PC-9 (cell line): Measurements from ENCODE around the gene SCCPDH. TPM values are rescaled to one million over a fixed set of nuclear protein-coding genes. Genes with fewer than 3 reads are reported as not detected.

Experiments
- BruUV-seq: library from RNA; stranded (reverse); fragments of 400-500 nt; replicated peaks from 2 replicates; lab custom pipeline; 2021; lab: Mats Ljungman, UMichigan
- CTCF ChIA-PET: fragments of 300-600 bp; sonication (Branson Sonifier 250); formaldehyde crosslinking; loops from one replicate; lab custom pipeline; 2022; ENCODE audit warnings: antibody characterized with exemption; lab: Charles Lee
- POLR2A ChIA-PET: fragments of 300-600 bp; sonication (Branson Sonifier 250); formaldehyde crosslinking; loops from one replicate; lab custom pipeline; 2022; ENCODE audit warnings: antibody characterized with exemption; ENCODE audit not compliant: unreplicated experiment; lab: Charles Lee
- DNase-seq, 2 experiments: peaks; one replicate each; pipeline versions ENCODE4 v3.0.0 to v3.0.0-alpha.2; 2015 to 2022; ENCODE audit warnings: mixed read lengths in 1 of 2
- H2AFZ ChIP-seq: fragments of 200-600 bp; sonication (generic); 2 replicates; pipeline ENCODE4 v1.8.1; 2017; ENCODE audit warnings: antibody characterized with exemption
- H3F3A ChIP-seq: fragments of 200-600 bp; sonication (generic); 2 replicates; pipeline ENCODE4 v1.8.1; 2017; ENCODE audit warnings: antibody characterized with exemption, mild to moderate bottlenecking, low read depth; ENCODE audit not compliant: insufficient read depth
- H3K27ac ChIP-seq: fragments of 200-600 bp; sonication (generic); 2 replicates; pipeline ENCODE4 v1.6.1; 2016; ENCODE audit warnings: mixed run types
- H3K27me3 ChIP-seq: fragments of 200-600 bp; sonication (generic); 2 replicates; pipeline ENCODE4 v1.6.1; 2016; ENCODE audit warnings: low read depth, mixed run types; ENCODE audit not compliant: insufficient read depth
- H3K36me3 ChIP-seq: fragments of 200-600 bp; sonication (generic); 2 replicates; pipeline ENCODE4 v1.6.1; 2016; ENCODE audit warnings: low read depth, mixed run types
- H3K4me1 ChIP-seq: fragments of 200-600 bp; sonication (generic); replicated peaks from 2 replicates; pipeline ENCODE4 v1.6.1; 2016; ENCODE audit warnings: mixed run types; ENCODE audit not compliant: insufficient read depth
- H3K4me2 ChIP-seq: fragments of 200-600 bp; sonication (generic); 2 replicates; pipeline ENCODE4 v1.6.1; 2017; ENCODE audit warnings: mixed run types
- H3K4me3 ChIP-seq: fragments of 200-600 bp; sonication (generic); 2 replicates; pipeline ENCODE4 v1.6.1; 2016; ENCODE audit warnings: mixed run types
- H3K79me2 ChIP-seq: fragments of 200-600 bp; sonication (generic); 2 replicates; pipeline ENCODE4 v1.6.1; 2017; ENCODE audit warnings: low read depth, mixed run types
- H3K9me2 ChIP-seq: fragments of 200-600 bp; sonication (generic); 2 replicates; pipeline ENCODE4 v1.8.1; 2017; ENCODE audit warnings: mild to moderate bottlenecking; ENCODE audit not compliant: insufficient read depth
- H3K9me3 ChIP-seq: fragments of 200-600 bp; sonication (generic); 2 replicates; pipeline ENCODE4 v1.8.1; 2016; ENCODE audit warnings: low read depth; ENCODE audit not compliant: insufficient read depth
- H4K20me1 ChIP-seq: fragments of 200-600 bp; sonication (generic); 2 replicates; pipeline ENCODE4 v1.8.1; 2017; ENCODE audit not compliant: insufficient read depth
- CTCF ChIP-seq: fragments of 200-600 bp; sonication (generic); conservative IDR thresholded peaks from 2 replicates; pipeline ENCODE4 v1.6.1; 2017; ENCODE audit warnings: mixed run types, antibody characterized with exemption, mild to moderate bottlenecking, moderate library complexity
- EZH2 ChIP-seq: fragments of 200-600 bp; sonication (generic); IDR thresholded peaks from 2 replicates; pipeline ENCODE4 v1.8.0; 2017; ENCODE audit warnings: antibody characterized with exemption, low read depth
- intact Hi-C: fragments of 100-400 bp; cut with micrococcal nuclease; formaldehyde crosslinking; loops from one replicate; pipeline ENCODE4 v1.10.0; 2022; ENCODE audit not compliant: unreplicated experiment
- total RNA-seq: library from RNA; stranded (reverse); gene quantifications from 2 replicates; pipeline ENCODE4 v1.2.3, GENCODE V29; 2021

Gene SCCPDH
- total RNA-seq, 1 experiment from 2014 or later, result 17.2 TPM

DNA sequence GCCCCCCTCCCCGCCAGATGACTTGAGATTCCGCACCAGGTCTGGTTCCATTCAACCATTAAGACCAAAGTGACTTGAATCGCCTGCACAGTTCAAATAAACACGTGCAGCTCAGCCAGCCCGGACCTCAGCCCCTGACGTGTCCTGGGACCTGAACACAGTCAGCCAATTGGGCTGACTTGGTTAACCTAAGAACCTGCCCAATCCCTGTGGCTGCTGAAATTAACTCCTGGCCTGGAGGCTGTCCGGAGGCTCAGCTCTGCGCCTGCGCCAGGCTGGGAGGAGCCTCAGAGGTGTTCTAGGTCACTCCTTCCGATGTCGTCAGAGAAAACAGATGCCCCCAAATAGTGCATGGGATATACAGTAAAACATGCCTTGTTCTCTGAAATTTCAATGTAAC, 73.4 kb downstream of the SCCPDH start:
- no peak overlapping the region for H3K4me3 ChIP-seq
- no peak for TF ChIP-seq CTCF
- no peak for TF ChIP-seq EZH2
- intact Hi-C loops, result no loop called here
- ChIA-PET CTCF (no interaction called here), POLR2A (no interaction called here)
- no peaks in the 10 kb centered on the region for H3K9me2 ChIP-seq
- H3K9me3 ChIP-seq, result no peaks in the 10 kb centered on the region
- no peaks in the 10 kb centered on the region for H3K27me3 ChIP-seq
- H3F3A ChIP-seq, result no peaks in the 10 kb centered on the region
- BruUV-seq, result no TSS peak
- 0 out of 2 replicates have a peak, but pooled peaks cover 9% of the 10 kb centered on the region for H3K4me1 ChIP-seq
- no peaks in the 10 kb centered on the region for H4K20me1 ChIP-seq
- H2AFZ ChIP-seq, result no peak overlapping the region
- no peak overlapping the region for H3K27ac ChIP-seq
- H3K4me2 ChIP-seq, result no peak overlapping the region
- H3K79me2 ChIP-seq, result no peaks in the 10 kb centered on the region
- no peaks in the 10 kb centered on the region for H3K36me3 ChIP-seq
- no peak for DNase-seq

DNA sequence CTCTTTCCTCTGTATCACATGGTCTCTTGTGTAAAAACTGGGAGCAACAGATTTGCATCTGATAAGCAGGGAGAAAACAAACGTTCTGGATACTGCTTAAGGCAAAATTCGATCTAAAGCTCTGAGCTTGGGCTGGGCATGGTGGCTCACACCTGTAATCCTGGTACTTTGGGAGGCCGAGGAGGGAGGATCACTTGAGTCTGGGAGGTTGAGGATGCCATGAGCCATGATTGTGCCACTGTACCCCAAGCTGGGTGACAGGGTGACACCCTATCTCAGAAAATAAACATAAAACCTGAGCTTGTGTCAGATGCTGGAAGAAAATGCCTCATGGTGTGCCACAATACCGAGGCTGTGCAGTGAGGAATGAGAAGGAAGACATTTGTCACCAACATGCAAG, 73.9 kb downstream of the SCCPDH start:
- DNase-seq, result no peak
- Histone ChIP-seq H3K9me3 (no peaks in the 10 kb centered on the region), H3K9me2 (no peaks in the 10 kb centered on the region), H3F3A (no peaks in the 10 kb centered on the region), H3K4me3 (no peak overlapping the region), H3K27ac (no peak overlapping the region), H3K27me3 (no peaks in the 10 kb centered on the region), H2AFZ (no peak overlapping the region), H3K36me3 (no peaks in the 10 kb centered on the region), H3K79me2 (no peaks in the 10 kb centered on the region), H3K4me2 (no peak overlapping the region), H4K20me1 (no peaks in the 10 kb centered on the region), H3K4me1 (0 out of 2 replicates have a peak, but pooled peaks cover 9% of the 10 kb centered on the region)
- CTCF ChIA-PET, result no interaction called here
- BruUV-seq, result no TSS peak
- TF ChIP-seq CTCF (no peak), EZH2 (no peak)
- POLR2A ChIA-PET, result no interaction called here
- intact Hi-C loops, result no loop called here

DNA sequence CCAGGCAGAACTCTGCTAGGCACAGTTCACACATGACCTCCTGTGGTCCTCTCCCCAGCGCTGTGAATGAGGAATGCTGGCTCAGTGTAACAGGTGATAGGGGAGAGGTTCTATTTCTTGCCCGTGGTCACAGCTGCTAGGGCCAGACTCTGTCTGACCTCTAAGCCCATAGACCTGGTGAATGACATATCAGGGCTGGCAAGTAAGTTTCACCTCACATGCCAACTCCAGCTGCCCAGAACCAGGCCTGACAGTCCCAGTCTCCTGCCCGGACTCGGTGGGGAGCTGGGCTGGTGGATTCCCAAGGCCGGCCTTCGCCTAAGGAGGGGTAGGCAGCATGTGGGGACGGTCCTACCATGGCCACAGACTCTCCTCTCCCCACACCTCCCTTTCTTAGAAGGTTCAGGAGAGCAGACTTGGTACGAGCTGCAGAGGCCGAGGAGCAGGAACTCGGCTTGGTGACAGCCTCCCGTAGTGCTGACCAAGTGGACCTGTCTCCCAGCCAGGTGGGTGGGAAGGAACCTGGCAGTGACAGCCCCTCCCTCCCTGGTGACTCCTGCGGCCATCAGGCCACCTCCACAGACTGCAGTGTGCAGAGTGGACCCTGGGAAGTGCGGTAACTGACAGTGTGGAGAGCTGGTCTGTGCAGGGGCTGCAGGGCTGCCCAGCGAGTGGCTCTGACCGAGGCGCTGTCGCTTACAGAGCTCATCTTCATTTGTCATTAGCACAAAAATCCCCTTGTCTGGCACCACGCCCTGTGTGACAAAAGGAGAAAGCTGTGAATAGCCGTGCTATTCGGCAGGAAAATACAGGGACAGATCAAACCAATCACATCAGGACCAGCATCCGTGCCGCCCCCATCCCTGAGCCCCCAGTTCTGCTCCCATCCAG, 74.6 kb downstream of the SCCPDH start:
- H4K20me1 ChIP-seq, result no peaks in the 10 kb centered on the region
- no peak overlapping the region for H3K27ac ChIP-seq
- no peaks in the 10 kb centered on the region for H3K79me2 ChIP-seq
- no peaks in the 10 kb centered on the region for H3F3A ChIP-seq
- no peak overlapping the region for H3K4me2 ChIP-seq
- CTCF ChIA-PET, result no interaction called here
- no peaks in the 10 kb centered on the region for H3K9me3 ChIP-seq
- H3K4me3 ChIP-seq, result no peak overlapping the region
- no peak for DNase-seq
- POLR2A ChIA-PET, result no interaction called here
- H2AFZ ChIP-seq, result no peak overlapping the region
- H3K36me3 ChIP-seq, result no peaks in the 10 kb centered on the region
- no peak for TF ChIP-seq EZH2
- no peak for TF ChIP-seq CTCF
- intact Hi-C loops, result no loop called here
- H3K27me3 ChIP-seq, result no peaks in the 10 kb centered on the region
- 0 out of 2 replicates have a peak, but pooled peaks cover 9% of the 10 kb centered on the region for H3K4me1 ChIP-seq
- BruUV-seq, result no TSS peak
- H3K9me2 ChIP-seq, result no peaks in the 10 kb centered on the region
